CD4-positive, alpha-beta T cell treated with Interleukin-1 beta for 1 hour (primary cell): ENCODE measurements around the gene TTLL5.
A peak's percentile ranks its signal among the peaks of the same experiment; 100 is the strongest.

ENCODE experiments used
- DNase-seq, 2 donors: peaks; one replicate each; pipeline ENCODE4 v3.0.0-alpha.2; 2020 to 2022

The TTLL5 gene

DNA sequence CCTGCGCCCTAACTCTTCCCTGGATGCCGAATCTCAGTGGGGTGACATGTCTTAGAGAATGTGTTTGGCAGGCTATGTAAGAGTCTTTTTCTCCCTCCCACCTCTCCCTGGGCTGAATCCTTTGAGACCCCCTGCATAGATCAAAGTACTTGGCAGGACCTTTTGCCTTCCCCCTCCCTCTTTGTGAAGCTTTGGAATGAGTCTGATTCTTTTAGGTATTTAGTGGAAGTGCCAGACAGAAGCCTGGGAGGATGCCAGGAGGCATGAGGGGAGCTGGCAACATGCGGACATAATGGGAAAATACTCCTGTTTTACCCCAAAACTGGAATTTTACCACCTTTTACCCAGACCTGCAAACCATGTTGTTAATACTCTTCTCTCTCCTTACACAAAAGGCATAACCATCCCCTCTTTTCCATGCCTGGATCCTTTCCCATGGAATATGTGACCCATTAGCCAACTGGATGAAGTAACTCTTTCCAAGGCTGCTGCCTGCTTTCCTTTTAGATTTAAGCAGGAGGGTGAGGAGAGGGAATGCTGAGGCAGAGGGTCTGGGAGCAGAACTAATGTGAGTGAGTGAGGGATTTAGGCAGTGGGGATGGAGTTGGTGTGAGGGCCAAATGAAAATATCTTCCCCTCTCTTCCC is 41.7 kb downstream of the TTLL5 start:
- no peak for DNase-seq

DNA sequence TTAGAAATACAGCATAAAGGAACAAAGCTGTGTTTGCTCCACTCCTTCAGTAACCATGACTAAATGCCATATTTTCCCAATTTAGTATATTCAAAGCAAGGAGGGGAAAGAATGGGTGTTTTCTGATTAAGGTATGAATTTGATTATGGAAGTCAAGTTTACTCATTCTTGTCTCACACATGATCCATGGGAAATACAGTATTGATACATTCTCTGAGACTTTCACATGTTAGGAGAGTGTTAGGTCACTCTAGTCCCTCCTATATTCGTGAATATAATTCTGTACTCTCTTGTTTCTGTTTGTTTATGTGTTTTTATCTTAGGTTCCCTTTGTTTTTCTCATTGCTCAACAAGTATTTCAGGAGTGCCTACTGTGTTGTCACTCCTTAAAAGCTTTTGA is 42.4 kb downstream of the TTLL5 start:
- DNase-seq: no peak

DNA sequence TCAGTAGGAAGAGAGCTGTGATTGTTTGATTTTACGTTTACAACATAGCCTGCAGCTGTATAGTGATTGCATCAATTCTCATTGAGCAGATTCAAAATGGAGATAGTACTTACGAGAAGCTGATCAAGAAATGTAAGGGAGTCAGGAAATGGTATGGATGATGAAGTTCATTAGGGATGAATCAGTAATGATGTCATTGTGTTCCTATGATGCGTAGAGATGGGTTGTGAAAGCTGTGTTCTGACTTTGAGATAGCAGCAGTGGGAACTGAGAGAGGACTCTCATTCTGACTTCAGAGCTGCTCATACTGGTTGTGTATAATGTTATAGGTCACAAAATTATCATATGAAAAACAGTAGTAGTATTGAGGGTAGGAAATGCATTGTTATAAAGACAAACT is 44.0 kb downstream of the TTLL5 start:
- DNase-seq: no peak

DNA sequence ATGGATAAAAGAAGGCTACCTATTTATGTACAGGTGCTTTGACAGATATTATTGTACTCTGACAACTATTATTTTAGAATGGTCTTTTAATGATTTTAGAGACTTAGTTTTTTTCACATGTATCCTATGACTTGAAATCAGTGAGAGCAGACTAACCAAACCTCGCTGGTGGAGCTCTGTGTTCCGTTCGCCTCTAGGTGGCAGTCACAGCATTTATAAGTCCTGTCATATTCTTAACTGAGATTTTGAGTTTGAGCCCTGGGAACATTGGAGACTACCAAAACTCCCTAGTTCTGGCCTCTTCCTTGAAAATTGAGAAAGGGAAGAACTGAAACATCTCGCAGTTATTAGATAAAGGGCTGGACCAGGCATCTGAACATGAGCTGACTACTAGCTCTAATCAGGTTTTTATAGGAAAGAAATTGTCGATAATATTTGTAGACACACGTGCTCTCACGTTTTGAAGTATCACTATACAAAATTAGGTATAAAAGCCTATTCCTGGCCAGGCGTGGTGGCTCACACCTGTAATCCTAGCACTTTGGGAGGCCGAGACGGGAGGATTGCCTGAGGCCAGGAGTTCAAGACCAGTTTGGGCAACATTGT is 48.3 kb downstream of the TTLL5 start:
- DNase-seq: peak; percentile 57 to 62

DNA sequence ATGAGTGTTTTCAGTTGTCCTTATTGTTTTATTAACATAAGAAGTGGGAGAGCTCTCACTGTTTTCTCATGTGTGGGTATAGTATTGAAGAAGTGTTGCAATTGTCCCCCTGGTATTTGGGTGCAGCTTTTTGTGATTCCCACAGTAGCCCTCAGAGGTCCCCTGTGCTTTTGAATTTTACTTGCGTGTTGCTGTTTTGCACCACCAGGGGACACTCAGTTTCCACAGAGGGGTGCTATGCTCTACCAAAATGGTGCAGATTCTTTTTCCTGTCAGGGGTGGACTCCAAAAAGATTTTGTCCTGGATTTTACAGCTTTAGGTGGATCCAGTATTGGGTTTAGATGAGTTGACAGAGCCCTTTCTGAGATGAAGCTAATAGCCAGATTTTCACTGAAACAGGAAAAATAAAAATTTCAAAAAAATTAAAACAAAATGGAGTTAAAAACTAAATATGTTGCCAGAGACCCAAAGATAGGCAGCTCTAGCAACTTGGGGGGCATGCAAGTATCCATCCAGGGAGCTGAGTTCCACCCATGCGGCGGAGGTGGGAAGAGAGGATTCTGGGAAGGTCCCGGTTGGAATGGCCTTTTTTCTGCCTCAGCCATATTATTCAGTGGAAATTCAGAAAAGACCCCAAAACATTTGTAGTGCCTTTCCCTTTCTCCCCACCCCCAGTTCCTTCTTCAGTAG is 50.2 kb downstream of the TTLL5 start:
- peak in 1 of 2 donors; percentile 18 for DNase-seq

DNA sequence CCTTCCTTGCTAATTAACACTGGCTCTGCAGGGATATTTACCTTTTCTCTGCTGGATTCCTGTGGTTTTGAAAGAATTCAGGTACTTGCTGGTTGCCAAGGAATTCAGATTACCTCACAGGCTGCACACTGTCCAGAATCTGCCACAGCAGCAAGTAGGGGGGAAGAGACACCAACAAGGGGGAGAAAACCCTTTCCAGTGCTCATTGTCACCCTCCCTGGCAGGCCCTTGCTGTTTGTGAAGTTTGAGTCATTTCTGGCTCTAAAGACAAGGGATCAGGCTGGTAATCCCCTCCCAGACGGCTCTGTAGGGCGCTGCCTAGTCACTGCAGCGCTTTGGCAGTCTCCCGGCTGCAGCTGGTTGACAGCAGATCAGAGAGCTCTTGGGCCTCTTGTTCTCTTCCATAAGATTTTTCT is 50.8 kb downstream of the TTLL5 start:
- no peak for DNase-seq

DNA sequence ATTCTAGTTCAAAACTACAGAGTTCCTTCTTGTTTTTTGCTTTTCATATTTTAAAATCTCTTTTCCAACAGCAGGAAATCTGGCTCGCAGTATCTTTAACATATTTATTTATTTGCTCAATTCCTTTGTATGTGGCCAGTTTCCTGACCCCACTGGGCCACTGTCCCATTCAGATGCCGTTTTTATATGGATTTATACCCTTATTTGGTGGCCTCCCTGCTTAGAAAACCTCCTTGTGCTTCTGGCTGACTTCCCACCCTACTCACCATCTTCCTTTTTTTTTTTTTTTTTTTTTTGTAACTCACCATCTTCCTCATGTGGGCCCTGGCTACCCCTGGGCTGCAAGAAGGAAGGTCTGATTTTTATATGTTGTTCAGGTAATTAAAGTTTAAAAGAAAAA is 53.9 kb downstream of the TTLL5 start:
- no peak for DNase-seq

DNA sequence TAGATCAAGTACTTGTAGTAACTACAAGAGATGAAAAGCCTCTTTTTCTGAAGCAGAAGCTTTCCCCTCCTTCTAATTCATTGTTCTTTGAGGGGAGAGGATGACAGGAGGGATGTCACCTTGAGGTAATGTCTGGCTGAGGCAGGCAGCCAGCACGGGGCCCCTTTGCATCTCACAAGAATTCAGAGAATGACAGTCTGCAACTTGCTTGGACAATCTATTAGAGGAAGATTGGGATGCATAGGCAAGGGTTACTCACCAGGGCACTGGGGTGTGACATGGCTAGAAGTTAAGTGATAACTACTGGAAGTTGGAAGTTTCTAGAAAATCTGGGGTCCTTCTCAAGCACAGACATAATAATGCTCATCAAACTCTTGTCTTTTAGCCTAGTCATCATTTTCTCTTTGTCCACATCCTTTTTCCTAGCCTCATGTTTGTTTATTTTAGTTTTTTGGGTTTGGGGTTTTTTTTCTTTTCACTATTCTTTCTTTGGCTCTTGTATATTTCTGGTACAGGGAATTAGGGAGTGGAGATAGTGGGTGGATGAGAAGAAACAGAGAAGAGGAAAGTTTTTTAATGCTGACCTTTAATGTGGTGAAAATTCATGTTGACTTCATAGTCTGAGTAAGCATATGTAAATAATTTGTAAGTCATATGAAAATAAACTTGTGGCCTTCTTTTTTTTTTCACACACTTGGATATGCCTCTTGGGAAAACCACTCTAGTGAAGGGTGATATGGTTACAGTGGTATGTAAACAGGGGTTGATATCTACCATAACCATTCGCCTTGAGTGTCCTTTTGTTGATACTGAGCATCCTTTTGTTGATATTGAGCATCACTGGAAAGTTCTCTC is 55.1 kb downstream of the TTLL5 start:
- DNase-seq: no peak

DNA sequence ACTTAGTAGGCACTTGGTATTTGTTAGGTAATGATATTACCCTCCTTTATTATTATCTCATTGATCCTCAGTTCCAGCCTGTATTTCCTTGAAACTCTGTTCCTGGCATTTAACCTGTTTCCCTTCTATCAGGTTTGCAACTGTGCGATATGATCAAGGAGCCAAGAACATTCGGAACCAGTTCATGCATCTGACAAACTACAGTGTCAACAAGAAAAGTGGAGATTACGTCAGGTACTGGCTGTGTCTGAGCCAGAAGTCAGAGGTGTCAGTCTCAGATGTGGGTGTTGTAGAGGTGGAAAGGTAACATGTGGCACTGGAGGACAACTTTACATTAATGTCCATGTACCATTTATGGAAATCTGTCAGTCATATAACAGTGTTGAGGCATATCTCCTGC is 56.7 kb downstream of the TTLL5 start:
- DNase-seq: no peak

DNA sequence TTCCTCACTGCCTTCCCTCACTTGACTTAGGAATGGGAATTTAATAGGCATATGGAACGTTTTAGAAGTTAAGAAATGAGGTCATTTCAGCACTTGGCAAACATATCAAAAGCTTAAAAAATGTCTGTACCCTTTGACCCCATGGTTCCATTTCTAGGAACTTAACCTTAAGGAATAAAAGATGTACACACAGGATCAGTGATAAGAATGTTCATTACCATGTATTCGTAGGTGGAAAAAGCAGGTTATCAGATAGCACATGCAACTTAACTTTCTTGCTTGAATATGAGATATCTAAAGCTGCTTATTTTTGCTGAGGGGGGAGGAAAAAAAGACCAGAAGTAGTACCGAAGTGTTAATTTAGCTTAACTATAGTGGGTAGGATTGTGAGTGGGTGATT is 57.2 kb downstream of the TTLL5 start:
- DNase-seq: no peak

DNA sequence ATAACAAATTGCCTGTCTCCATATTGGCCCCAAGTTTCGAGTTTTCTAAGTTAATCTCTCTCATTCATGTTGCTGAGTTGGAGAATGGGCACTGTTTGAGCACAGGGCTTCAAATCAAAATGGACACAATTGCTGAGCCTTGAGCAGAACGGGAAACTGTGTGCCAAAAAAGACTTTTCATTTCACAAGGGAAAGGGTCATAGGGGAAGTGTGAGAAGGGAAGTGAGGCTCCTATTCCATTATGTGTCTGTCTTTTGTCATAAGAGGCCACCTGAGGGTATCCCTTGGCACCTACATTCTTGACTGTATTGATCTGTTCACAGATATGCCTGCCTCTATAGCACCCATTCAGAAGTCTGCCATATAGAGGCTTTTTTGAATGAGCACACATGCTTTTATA is 59.1 kb downstream of the TTLL5 start:
- DNase-seq: no peak

DNA sequence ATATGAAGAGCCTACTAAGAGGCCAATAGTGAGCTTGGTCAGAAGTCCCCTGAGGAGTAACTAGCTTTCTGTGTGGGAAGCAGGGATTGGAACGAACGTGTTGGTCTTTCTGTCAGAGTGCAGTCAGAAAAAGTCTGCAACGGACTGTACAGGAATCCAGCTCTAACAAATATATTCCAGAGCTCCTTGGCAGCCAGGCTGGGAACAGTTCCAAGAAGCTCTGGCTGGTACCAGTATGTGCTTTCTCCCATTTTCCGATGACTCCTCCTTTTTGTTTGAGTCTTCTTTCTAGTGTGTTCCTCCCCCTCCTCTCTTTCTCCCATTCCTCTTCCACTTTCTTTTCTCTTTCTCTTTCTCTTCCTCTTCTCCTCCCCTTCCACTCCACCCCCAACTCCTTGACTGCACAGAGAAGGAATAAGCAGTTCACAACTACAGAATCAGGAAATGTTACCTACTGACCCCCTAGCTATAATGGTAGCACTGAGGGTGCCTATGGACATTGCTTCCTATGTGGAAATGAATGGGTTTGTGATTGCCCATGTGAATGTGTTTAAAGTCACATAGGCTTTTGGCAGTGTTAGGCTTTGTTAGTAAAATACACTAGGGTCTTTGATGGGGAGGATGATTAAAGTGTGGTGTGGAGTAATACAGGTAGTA is 59.9 kb downstream of the TTLL5 start:
- DNase-seq: no peak

DNA sequence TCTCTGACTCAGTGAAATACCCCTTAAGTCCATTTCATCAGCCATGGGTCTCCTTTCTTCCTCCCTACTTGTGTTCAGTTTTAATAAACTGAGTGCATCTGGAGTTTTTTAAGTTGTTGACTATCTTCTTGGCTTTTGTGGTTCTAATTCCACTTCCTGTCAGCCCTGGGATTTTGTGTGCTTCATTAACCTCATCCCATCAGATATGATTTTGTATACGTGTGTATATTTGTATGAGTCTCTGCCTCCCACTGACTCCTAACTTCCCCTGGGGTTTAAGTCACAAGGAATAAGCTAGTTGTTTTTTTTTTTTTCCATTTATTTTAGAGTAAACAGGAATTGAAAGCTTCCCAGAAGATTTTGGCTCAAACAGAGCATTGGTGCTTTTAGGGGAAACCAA is 62.7 kb downstream of the TTLL5 start:
- DNase-seq: no peak

DNA sequence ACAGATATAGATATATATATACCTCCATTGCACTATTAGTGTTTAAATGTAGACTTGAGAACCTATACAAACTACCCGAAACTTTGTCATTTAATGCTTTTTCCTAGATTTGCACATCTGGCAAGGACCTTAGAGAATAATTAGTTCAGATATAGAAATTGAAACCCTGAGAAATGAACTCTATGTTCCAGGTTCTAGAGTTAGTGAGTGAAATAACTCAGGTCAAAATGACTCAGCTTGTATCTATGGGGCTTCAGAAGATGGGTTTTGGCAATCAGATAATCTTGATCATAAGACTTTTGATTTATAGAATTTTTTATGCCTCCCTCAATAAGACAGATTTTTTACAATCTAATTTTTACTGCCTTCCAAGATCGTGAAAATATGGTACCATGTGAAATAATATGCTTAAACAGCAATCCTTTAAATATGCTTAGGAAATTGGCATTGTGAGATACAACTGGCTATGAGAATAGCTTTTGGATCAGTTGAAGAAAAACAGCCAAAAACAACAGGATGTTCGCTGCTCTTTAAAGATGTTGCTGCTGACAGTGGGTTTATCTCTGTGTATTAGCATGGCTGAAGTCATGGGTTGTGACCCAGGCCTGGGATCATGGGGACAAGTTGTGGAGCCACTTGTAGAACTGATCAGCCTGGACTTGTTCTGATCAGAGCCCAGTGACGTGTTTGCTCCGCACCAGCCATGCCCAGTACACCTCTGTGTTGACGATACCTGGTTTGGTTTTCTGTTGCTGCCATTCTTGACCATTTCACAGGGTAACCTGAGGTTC is 63.6 kb downstream of the TTLL5 start:
- DNase-seq: no peak

DNA sequence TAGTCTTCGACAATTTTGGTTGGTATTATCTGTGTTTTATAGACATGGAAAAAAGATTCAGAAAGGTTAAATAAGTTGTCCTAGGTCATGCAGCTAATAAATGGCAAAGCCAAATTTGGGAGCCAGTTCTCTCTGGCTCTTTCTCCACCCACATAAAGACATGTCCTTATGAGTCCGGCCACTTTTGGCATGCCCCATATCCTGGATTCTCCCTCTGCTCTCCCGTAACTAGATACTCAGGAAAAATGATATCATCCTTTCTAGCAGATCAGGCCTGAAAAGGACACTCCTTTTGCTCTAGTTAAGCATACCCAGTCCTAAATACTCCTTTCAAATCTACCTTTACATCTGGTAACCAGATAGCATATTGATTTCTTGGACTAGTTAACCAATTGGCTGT is 64.4 kb downstream of the TTLL5 start:
- no peak for DNase-seq

DNA sequence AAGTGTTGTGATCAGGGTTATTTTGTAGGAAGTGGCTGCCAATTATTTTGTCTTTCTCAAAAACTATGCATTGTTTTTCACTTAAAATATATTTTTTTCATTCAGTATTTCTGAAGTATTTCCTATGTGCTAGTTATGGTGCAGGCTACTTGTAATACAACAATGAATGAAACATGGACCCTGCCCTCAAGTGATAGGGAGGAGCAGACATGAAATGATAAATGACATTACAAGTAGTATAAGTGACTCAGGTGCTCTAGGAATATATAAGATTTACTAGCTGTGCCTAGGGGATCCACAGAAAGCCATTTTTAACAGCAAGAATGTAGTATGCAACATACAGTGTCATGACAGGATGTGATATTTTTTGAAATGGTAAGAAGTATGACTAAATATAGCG is 65.3 kb downstream of the TTLL5 start:
- DNase-seq: no peak

DNA sequence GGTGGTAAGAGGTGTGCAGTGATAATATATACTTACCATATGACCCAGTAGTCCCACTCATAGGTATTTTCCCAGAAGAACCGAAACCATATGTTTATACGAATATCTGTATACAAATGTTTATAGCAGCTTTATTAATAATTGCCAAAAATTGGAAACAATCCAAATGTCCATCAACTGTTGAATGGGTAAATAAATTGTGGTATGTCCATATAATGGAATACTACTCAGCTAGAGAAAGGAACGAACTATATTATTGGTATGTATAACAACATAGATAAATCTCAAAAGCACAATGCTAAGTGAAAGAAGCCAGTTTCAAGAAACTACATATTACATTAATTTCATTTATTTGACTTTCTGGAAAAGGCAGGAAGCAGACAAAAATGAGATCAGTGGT is 66.1 kb downstream of the TTLL5 start:
- no peak for DNase-seq

DNA sequence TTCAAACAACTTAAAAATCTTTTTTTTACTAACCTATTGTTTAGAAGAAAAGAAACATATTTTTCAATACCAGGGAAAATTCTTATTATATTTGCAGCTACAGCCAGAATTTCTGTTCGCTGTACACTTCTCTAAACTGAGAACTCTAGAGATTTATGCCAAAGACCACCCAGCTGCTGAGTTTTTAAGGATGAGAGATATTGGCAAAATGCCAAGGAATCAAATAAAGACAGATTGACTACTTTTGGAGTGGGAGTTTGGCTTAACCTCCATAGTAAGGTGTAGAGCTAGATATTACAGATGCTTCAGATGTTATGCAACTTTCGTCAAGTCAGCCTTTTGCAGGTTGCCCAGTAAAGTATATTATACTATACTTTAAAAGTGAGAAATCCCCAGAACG is 71.8 kb downstream of the TTLL5 start:
- DNase-seq: no peak

DNA sequence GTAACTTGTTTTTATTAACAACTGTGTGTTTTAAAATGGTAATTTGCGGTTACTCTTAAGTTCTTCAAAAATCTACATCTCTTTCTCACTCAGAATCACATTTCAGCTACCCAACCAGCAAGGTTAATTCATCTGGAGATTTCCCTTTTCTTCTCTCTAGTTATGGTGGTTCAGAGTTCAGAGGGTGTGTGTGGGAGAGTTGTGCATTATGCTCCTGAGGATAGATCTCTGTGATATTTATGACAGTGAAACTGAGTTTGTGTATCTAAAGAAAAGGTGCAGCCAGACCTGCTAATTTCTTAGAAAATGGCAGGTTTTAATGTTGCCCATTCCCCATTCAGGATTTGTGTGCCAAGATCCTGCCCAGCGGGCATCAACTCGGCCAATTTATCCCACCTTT is 73.8 kb downstream of the TTLL5 start:
- DNase-seq: no peak

DNA sequence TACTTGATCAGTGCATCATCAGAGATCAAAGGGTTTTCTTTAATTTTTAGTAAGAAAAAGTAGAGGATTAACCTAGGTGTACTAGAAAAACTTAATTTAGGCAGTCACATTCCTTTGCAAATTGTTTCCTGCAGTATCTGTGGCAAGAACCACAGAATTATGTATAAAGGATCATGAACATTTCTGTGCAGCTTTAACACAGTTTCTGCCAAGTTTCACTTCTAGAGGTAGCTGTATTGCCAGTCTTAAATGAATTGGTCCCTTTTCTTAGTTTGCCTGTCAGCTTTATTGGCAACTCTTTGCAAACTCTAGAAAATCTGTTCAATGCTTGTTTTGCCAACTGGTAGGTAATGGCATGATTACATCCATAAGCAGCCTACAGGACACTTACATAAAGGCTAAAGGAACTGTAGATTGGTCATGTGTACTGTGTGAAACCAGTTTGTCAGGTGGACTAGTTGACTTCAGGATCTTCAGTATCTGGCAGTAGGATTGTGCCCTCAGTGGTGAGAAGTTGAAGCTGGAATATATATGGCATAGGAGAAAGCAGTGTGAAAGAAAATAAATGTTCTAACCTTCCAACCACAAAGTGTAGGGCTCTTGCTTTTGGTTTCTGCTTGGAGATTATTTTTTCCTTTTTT is 75.9 kb downstream of the TTLL5 start:
- DNase-seq: no peak

DNA sequence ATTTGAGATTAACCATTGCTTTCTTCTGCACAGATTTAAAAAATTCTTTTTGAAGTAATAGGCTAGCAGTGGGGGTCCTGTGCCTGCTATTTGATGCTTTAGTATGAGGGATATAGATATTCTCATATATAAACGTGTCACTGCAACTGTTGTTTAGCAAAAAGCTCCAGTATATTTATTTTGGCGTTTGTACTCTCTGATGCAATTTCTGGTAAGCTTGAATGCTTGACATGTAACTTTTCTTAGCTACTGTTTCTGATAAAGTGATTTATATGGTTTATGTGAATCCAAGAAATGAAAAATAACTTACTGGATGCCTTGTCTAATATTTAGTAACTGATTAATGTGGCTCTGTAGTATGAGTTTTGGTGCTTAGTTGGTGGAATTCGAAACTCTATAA is 77.1 kb downstream of the TTLL5 start:
- DNase-seq: no peak

DNA sequence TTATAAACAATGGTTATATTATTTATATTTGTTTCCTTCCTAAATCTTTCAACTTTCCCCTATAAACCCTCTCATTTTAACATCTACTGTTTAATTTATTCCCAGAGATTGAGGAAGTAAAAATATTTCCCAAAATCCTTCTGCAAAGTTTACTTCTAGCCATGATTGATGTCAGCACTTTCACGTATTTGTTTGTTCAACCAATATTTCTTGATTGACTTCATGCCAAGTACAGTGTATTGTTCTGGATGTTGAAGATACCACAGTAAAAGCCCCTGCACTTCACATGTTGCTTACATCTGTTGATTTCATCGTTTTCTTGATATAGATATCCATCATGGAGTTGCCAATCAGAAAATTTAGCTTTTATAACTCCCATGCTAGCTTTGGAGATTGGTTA is 81.8 kb downstream of the TTLL5 start:
- DNase-seq: no peak
